Stimulated activated CD4-positive, alpha-beta T cell treated with anti-CD3 and anti-CD28 coated beads, TNF-alpha, amount 100 ng/mL, for 48 hours (primary cell): ENCODE results near the gene ZNF581.
A peak's percentile ranks its signal among the peaks of the same experiment; 100 is the strongest.

Experiments
- DNase-seq, 3 donors: peaks; one replicate each; pipeline ENCODE4 v3.0.0-alpha.2; 2020; ENCODE audit warnings: low read depth in 3 of 3

ZNF581 gene

DNA sequence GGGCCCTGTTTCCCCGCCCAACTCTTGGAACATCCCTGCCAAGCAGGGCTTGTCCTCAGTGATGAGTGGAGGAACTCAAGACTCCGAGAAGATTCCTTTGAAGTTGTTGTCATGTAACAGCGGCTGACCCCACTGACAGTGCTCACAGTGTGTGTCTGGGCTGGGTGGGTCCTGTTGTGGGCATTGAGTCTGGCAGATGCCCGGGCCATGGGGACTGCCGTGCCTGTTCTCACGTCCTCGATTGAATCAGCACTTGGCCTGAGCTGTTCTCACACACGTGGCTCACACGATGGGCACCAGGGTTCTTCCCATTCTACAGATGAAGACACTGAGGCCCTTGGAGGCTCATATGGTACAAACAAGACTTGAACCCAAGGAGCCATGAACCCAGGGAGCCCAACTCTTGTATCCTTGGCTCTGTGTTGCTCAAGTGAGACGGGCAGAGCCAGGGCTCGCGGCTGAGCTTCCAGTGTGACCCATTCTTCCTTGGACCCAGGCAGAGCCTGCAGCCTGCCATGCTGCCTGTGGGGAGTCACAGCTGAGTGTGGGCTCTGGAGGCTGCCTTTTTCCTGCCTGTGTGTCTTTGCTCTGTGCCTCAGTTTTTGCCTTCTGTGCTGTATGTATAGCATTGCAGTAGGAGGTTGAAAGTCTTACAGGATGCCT is 23.0 kb downstream of the ZNF581 start:
- no peak for DNase-seq

DNA sequence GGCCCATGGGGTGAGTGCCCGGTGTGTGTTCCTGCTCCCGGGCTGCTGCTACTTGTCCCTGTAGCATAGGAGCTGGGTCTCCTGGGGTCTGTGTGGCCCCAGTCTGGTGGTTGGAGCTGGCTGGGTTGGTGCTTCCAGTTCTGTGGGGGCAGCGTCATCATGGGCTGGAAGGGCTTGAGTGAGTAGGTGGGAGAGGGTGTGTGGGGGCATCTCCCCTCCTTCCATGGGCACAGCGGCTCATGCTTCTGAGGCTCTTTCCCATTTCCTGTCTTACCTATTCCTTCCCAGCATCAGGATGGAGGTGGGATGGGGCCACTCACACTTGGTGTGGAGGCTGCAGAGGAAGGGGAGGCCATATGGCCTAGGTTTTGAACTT is 23.5 kb downstream of the ZNF581 start:
- DNase-seq: no peak

DNA sequence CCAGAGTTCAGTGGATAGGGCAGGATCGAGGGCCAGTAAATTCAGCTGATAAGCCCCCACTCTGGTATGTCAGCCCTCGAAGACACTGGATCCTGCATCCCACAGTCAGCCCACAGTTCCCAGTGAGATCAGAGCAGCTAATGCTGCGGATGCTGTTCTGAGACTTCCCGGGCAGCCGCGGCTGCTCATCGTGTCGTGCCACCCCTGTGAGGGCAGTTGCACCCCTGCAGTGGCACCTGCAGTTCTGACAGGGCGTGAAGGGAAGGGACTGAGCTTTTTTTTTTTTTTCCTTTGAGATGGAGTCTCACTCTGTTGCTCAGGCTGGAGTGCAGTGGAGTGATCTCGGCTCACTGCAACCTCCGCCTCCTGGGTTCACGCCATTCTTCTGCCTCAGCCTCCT is 24.1 kb downstream of the ZNF581 start:
- DNase-seq: no peak

DNA sequence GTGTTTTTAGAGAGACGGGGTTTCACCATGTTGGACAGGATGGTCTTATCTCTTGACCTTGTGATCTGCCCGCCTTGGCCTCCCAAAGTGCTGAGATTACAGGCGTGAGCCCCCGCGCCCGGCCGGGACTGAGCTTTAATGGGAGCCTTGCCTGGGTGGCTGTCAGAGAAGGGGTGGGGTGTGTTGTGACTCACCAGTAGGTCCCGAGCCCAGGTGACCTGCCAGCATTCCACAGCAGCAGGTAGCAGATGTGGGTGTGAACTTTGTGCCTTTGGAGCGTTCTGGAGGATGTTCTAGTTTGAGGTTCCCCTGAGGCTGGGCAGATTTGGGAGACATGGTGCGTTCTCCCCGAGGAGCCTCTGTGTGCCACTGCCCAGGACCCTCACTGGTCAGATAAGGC is 24.5 kb downstream of the ZNF581 start:
- DNase-seq: no peak

DNA sequence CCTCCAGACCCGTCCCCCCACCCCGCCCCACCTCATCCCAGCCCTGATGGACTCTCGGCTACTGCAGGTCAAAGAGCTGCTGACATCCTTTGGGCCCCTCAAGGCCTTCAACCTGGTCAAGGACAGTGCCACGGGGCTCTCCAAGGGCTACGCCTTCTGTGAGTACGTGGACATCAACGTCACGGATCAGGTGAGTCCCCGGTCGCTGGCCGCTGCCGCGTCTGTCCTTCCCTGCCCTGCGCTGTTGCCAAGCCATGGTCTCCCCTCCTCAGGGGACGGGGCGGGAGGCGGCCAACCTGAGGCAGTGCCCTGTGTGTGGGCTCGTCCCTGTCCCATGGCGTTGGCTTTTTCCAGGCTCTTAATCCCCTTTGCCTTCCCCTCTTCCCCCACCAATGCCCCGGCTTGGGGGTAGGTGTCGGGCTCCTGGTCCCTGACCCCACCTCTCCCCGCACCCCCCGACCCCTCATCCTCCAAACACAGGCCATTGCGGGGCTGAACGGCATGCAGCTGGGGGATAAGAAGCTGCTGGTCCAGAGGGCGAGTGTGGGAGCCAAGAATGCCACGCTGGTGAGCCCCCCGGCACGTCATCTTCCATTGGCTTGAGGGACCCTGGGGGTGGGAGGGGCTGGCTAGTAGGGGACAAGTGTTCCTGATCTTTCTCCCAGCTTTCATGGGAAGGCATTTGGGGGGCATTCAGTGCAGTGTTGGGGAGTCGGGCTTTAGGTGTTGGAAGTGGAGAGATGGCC is 25.3 kb downstream of the ZNF581 start:
- no peak for DNase-seq

DNA sequence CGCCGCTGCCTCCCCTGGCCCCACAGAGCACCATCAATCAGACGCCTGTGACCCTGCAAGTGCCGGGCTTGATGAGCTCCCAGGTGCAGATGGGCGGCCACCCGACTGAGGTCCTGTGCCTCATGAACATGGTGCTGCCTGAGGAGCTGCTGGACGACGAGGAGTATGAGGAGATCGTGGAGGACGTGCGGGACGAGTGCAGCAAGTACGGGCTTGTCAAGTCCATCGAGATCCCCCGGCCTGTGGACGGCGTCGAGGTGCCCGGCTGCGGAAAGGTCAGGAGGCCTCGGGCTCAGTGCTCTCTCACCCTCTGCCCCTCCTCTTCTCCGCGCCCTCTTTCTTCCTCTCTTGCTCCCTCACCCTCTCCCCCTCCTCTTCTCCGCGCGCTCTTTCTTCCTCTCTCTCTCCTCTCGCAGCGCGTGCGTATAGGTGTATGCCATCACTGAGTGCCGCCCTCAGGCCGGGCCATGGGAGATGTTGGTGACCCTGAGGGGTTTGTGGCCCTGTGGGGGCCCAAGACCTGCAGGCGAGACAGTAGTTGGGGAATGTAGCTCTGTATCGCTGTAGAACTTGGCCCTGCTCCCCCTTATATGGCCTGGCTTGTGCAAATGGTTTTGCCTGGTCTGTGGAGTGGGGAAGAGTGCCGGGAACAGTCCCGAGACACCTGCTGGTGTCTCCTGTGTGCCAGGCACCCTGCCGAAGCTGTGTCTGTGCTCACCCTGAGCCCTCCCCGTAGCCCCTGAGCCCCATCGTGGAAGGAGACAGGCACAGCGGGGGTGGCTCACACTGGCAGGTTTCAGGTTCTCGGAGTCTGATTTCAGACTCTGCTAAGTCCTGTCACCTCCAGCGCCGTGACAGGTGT is 26.2 kb downstream of the ZNF581 start:
- DNase-seq: no peak

DNA sequence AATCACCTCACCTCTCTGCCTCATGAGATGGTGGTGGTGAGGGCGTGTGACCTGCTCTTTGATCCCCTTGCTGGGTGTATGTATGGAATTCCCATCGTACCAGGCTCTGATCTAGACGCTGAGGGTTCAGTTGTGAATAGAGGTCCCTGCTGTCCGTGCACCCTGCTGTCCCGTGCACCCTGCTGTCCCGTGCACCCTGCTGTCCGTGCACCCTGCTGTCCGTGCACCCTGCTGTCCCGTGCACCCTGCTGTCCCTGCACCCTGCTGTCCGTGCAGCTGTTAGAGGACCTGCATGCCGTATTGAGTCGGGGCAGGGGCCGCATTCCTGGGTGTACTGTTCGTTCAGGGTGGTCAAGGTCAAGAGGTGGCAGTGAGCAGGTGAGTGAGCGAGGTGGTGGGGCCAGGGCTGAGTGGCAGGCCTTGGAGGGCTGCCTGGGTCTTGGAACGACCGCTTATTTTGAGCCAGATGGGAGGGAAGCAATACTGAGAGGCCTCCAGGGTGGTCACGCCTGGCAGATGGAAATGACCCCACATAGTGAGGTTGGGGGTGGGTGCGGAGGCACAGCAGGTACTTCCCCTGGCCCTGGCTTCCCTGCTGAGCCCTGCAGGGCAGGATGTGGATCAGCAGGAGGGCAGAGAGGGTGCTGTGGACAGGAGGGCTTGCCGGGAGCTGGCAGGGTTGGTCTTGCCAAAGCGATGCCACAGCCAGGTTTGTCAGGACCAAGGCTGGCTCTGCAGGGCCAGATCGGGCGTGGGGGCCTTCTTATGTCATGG is 27.0 kb downstream of the ZNF581 start:
- DNase-seq: no peak

DNA sequence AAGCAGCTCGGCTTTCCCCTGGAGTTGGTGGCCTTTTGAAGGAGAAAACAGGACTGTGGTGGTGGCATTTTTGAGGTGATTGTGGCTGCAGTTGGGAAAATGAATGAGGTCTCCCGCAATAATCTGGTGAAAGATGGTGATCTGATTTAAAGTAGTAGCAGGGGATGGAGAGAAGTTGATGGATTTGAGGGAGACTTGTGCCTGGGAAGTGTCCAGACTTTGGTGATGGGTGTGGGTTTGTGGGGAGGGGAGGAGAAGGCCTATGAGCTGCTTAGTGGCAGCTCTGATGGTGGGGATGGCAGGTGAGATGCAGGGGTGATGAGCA is 27.6 kb downstream of the ZNF581 start:
- DNase-seq: no peak

DNA sequence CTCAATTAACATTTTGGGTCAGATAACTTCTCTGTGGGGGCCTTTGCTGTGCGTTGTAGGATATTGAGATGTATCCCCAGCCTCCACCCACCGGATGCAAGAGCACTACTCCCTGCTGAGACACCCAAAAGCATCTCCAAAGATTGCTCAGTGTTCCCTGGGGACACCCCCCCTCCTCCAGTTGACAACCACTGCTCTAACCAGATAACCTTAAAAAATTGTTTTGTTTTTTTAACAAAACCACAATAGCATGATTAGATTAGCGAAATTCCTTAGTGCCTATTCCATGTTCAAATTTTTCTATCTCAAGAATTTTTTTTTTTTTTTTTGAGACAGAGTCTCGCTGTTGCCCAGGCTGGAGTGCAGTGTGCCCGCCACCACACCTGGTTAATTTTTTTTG is 29.0 kb downstream of the ZNF581 start:
- DNase-seq: no peak

DNA sequence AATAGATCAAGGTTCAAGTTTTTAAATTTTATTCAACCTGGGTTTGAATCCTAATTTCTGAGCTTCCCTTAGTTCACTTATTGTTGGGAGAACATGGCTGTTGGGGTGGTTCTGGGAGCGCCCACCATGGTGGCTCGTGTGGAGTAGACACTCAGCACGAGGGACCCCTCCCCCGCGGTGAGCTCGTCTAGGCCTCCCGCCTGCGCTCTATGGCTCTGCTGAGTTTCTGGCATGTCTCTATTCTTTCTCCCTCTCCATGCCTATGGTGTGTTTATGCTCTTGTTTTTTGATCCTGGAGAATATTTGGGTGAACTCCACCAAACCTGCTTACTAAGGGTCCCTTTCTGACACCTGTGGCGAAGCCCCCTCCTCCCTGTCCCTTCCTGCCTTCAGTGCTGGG is 30.0 kb downstream of the ZNF581 start:
- DNase-seq: no peak

DNA sequence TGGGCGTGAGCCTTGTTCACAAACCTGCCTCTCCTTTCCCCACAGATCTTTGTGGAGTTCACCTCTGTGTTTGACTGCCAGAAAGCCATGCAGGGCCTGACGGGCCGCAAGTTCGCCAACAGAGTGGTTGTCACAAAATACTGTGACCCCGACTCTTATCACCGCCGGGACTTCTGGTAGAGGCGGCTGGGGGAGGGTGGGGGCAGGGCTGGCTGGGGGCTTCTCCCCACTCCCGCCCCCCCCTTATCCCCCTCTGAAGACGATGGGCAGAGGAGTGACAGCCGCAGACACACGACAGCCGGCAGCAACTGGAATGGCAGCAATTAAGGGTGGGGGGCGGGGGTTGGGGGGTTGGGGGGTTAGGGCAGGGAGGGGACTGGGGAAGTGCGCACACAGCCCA is 30.4 kb downstream of the ZNF581 start:
- no peak for DNase-seq

DNA sequence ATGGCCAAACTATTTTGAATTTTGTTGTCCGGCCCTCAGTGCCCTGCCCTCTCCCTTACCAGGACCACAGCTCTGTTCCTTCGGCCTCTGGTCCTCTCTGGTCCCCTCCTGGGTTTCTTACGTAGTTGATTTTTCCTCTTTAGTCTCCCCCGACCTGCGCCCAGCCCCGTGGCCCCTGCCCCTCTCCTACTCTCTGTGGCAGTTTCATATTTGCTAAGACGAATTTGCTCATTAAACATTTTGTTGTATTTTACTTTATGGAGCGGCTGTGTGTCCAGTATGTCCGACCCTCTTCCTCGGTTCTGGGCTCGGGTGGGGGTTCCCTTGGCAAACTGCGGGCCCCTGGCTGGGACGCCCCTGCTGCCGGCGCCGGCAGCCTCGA is 31.0 kb downstream of the ZNF581 start:
- no peak for DNase-seq

DNA sequence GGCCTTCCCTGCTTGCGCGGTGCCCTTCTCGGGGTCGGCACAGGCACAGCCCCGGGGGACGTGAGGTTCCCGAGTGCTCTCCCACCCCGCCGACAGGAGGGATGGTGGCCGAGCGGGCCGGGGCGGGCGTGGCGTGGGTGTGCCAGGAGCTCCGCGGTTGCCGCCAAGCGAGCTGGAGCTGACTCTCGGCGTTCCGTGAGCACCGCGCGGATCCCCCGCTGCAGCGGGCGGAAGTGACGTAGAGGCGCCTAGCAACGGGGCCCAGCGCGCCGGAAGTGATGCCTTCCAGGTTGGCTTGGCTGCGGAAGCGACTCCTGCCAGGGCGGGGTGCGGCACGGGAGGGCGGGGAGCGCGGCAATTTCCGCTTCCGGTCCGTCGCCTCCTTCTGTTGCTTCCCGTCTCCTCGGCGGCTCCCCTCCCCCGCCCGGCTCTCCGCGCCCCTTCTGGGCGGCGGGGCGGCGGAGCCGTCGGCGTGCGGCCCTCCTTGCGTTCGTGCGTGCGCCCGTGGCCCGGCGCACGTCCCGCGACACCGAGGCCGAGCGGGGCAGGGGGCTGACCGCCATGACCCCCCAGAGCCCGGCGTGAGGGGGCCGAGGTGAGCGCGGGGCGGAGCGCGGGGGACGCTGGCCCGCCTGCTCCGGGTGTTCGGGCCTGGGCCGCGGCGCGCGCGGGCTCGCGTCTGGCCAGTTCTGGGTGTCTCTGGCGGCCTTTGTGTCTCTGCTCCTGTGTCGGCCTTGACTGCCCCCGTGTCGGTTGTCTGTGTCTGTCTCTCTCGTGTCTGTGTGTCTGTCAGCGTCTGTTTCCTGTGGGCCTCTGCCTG is 31.6 kb downstream of the ZNF581 start, which contains the start of gene EPN1:
EPN1 (plus strand) TSS at position 386 of the 820 bp plus-strand sequence. CDS start 3,402 bp downstream, outside the sequence.
- peak; percentile 96 to 97 (median 97) for DNase-seq

DNA sequence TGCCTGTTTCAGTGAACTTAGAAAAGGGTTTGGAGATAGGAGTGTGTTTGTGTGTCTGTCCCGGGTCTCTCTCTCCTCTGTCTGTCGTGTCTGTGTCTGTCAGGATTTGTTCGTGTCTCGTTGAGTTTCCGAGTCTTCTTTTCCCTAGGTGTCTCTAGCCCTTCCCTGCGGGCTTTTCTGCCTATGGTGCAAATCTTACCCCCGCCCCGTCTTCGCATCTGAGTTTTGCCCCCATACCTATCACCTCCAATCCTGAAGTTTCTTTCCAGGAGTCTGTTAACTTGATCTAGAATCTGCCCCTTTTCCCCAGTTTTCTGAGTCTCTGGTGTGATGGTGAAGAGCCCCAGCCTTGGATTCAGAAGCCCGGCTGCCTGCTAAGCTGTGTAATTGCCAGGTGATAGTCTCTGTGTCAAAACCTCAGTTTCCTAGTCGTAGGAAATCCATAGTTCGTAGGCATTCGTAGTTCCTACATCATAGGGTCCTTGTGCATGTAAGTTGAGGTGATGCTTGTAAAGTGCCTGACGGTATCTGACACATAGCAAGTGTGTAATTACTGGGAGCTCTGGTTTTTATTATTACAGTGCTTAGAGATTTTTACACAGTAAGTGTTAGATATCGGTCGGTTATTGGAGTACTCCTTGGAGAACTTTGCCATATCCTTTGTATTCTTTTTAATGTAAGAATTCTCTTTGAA is 32.4 kb downstream of the ZNF581 start:
- DNase-seq: no peak

DNA sequence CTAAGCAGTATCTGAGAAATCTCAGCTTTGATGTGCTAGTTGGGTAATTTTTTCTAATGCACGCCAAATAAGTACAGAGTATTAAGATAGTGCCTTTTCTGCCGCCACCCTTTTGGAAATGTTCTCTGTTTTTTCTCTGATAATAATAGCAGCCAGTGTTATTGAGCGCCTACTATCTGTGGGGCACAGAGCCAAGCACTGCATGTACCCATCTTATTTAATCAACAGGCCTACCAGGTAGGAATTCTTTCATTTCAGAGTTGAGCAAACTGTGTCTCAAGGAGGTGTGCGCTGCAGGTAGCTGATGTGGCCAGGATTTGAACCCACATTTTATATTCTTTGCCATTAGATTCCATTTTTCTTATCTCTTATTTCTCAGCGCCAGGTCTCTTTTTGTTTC is 32.9 kb downstream of the ZNF581 start:
- no peak for DNase-seq

DNA sequence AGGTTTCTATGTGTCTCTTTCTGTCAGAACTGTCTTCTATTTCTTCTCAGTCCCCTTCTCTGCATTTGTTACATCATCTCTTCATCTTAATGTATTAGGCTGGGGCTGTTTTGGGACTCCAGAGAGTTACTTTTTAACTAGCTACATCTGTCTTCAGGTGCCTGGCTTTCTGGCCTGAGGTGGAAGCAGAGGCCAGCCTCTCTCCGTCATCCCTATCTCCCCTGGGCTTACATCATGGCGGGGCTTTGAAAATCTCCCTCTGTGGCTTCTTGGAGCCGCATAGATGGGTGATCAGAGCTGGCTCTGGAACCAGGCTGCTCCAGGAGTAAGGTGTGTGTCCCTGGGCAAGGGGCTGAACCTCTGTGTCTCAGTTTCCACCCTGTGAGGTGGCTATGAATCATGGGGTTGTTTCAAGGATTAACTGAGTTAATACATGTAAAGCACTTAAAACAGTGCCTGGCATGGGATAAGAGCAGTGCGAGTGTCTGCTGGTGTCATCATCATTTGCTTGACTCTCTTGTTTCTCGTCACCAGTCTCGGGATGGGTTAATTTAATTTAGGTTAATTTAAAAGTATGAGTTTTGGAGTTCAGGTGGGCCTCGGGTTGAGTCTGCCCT is 33.5 kb downstream of the ZNF581 start:
- DNase-seq: no peak

DNA sequence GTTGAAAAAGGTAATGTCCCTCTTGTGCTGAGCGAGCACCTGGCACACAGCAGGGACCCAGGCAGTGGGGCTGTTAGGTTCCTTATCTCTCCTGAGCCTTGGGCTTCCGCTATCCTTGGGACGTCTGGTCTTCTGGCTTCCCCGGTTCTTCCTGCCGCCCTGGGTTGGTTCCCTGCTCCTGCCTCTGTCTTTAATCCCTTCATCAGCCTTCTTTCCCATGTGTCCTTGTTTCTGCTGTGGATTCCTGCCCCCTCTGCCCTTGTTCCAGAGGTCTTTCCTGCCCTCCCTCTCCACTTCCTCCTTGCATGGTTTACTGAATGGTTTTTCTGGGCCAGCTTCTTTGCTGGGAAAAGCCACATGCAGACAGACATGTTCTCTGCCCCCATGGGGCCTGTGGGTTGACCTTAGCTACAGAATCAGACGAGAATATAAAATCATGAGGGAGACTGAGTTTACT is 34.2 kb downstream of the ZNF581 start:
- no peak for DNase-seq

DNA sequence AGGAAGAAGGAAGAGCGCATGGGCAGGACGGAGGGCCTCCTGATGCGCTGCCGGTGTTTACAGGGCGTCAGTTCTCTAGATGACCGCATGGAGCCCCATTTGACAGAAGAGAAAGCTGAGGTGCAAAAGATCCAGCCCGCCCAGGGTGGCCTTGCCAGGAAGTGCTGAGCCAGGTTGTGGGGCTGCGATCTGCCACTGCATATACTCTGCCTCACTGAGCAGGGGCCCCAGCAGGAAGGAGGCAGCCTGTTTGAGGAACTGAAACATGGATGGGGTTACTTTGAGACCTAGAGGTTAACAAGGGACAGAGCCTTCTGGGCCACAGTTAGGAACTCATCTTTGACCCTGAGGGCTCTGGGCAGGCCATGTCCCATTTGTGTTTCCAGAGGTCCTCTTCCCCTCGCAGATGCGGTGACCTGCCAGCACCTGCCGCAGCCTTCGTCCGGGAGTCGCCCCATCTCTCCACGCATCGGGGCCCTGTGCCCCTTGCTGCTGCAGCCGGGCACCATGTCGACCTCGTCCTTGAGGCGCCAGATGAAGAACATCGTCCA is 34.7 kb downstream of the ZNF581 start:
- DNase-seq: no peak

DNA sequence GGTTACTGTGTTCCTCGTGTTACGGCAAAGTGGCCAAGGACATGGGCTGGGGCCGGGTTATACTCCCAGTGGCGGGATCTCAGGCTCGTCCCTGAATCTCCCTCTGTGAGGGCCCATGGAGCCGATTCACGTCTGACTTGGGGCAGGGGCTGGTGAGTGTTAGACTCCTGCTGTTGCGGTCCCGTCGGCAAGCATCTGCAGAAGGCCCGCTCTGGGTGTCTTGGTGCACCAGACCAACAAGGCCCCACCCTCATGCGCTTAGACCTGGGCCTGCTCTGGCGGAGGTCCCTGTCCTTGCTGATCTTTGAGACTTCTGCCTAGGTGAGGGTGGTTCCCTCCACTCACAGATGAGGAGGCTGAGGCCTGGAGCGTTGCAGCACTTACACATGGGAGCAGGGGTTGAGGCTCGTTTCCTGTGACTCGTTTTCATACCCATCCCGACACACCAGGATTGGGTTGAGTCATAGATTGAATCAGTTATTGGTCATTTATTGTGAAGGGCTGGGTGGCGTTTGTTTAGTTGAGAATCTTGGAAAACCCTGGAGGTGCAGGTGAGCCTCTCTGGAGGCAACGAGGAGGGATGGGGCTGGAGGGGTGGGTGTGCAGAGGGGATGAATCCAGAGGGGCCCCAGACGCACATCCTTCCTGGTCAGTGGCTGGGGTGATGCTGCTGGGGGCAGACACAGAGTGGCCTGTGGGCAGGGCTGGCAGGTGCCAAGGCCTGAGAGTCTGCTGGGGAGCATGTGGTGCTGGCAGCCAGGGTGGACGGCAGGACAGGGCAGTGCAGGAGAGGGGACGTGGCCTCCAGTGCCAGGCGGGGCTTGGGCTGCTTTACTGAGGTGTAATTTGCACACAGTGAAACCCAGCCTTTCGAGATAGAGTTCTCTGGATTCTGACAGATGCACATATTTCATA is 36.2 kb downstream of the ZNF581 start:
- DNase-seq: no peak
